Stimulated activated CD4-positive, alpha-beta T cell treated with anti-CD3 and anti-CD28 coated beads, Interleukin-2, amount 100 ng/mL, for 4 hours (primary cell): ENCODE results near the gene CHST12.

ENCODE experiments used
- DNase-seq: peaks from one replicate; pipeline ENCODE4 v3.0.0-alpha.2; 2020; ENCODE audit warnings: low read depth

Gene CHST12

GRCh38 chr7:2481195-2481594, 77.8 kb downstream of the CHST12 start:
- DNase-seq: no peak

DNA sequence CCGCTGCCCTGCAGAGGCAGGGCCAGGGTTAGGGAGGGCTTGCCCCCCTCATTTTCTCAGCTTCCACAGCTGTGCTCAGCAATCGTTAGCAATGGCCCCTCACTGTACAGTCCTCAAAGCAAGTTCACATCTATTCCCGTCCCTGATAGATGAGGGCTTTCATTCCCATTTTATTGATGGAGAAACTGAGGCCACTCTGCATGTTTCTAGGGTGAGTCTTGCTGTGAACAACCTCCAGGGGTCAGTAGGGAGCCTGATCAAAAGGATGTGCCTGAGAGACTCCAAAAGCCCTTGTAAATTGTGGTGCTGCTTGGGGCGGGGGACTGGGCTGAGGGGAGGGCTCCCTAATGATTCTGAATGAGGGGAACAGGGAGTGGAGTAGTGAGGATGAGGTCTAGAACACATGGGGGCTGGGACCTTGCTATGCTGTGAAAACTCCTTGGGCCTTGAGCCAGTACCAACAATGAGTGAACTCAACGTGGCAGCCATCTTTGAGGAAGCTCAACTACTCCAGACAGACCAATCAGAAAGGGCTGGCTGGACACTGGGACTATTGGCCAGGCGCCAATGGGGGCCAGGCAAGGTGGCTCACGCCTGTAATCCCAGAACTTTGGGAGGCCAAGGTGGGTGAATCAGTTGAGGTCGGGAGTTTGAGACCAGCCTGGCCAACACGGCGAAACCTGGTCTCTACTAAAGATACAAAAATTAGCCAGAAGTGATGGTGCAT, 79.5 kb downstream of the CHST12 start:
- no peak for DNase-seq

DNA sequence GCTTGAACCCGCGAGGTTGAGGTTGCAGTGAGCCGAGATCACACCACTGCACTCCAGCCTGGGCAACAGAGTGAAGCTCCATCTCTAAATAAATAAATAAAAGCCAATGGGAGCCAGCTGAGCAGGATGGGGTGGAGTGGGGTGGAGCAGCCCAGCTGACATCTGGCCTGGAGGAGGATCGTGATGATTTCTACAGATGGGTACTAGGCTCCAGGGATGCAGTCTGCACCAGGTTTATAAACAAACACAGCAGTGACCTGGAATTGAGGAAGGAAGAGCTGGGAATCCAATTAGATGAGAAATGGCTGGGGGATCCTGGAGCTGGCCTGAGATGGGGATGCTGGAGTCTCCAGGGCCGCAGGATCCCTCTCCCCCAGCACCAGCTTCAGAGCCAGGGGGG, 80.1 kb downstream of the CHST12 start:
- DNase-seq: no peak

GRCh38 chr7:2484868-2485267, 81.5 kb downstream of the CHST12 start:
- DNase-seq: no peak

GRCh38 chr7:2487586-2488271, 84.3 kb downstream of the CHST12 start:
- no peak for DNase-seq

DNA sequence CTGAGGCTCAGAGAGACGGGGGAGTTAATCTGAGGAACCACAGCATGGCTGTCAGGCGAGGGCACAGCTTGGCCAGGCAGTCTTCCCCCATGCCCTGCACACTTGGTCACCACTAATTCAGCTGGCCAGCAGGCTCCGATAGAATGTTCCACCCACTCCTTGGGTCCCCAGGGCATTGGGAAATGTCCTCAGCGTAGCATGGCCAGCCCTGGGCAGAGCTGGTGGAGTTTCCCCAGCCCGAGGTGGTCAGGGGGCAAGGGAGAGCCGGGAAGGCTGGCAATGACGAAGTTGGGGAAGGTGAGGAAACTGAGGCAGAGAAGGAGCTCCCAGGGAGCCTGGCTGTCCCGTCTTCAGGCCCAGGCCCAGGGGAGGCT, 84.8 kb downstream of the CHST12 start:
- DNase-seq: no peak

- no peak for DNase-seq
Measured at GRCh38 chr7:2488681-2489080, 85.3 kb downstream of the CHST12 start.

GRCh38 chr7:2490181-2490651, 86.8 kb downstream of the CHST12 start:
- no peak for DNase-seq

- DNase-seq: no peak
Measured at GRCh38 chr7:2492038-2492437, 88.6 kb downstream of the CHST12 start.

DNA sequence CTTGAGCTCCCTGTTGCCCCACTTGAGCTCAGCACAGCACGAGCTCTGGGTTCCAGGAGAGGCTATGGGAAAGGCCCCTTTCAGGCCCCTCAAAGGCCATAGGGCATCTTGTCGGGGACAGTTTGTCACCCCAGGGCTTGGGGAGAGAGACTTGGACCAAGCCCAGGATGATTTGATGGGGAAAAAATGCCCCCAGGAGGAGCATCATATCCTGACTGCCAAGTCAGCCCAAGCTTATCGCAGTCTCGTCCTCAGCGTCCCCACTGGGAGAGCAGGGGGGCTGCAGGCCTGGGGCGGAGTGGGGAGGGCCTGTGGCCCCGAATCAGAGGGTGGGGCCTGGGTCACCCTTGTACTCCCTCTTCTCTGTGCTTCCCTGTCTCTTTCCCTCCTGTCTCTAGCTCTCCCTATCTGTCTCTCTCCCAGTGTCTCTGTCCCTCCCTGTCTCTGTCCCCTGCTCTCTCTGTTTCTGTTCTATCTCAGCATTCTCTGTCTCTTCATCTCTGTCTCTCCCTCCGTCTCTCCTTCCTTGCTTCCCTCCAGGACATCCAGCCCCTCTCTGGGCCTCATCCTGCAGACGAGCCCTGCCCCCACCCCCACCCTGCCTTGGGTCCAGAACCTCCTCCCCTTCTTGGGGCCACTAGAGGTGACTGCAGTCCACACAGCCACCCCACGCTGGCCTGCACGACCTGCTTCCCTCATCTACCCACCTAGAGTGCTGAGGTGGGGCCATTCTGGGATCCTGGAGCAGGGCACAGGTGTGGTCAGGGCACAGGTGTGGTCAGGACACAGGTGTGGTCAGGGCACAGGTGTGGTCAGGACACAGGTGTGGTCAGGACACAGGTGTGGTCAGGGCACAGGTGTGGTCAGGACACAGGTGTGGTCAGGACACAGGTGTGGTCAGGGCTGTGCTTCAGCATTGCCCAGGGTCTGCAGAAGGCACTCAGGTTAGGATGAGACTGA, 90.1 kb downstream of the CHST12 start:
- no peak for DNase-seq

DNA sequence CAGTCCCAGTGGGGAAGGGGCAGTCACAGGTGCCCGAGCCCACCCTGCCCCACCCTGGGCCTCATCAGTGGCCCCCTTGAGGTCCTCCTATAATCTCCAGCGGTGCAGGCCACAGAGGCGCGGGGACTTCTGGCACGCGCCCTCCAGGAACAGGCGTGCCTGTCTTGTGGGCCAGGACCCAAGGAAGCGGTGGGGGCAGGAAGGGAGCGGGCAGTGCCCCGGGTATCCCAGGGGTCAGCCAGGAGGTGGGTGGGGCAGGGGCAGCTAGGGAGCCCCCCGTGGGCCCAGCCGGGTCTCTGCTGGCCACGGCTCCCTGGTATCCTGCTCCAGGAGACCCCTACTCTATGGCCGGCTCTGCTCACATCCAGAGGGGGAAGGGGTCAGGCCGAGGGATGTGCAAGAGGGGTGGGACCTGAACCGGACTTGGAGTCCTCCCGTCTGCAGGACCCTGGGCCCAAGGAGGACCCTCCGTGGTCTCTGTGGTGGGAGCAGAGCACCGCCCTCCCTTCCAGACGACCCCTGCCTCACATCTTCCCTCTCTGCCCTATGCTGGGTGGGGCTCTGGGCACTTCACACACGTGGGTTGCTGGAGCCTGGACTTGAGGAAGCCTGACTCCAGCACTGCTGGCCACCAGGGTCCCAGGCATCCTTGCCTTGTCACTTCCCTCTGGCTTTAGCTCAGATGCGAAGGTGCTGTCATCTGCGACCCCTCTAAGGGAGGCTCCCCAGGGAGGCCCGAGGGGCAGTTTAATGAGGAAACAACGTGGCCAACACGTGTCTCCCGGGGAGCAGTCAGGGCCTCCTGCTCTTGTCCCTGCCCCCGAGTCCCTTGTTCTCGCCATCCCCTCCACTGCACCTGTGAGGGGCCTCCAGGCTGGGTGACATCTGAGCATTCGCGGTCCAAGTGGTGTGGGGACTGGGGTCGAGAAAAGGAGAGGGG, 91.0 kb downstream of the CHST12 start:
- no peak for DNase-seq

- no peak for DNase-seq
Measured at GRCh38 chr7:2495418-2496299, 92.2 kb downstream of the CHST12 start.

DNA sequence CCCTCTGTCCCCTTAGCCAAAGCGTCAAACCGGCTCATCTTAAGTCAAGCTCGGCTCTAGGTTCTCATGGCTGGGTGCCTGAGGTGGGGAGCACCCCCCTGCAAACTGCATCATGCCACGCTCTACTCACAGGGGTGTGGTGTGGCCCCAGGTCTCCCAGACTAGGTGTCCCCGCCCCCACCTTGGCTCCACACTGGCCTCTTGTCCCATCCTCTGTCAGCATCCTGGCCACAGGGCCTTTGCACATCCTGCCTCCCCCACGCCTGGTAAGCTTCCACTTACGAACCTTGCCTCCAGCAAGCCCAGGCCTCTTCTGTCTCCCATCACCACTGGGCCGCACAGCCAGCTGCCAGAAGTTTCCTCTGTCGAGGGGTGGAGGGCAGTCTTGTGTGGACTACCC, 93.0 kb downstream of the CHST12 start:
- DNase-seq: no peak

- DNase-seq: no peak
Measured at GRCh38 chr7:2497065-2497464, 93.7 kb downstream of the CHST12 start.

DNA sequence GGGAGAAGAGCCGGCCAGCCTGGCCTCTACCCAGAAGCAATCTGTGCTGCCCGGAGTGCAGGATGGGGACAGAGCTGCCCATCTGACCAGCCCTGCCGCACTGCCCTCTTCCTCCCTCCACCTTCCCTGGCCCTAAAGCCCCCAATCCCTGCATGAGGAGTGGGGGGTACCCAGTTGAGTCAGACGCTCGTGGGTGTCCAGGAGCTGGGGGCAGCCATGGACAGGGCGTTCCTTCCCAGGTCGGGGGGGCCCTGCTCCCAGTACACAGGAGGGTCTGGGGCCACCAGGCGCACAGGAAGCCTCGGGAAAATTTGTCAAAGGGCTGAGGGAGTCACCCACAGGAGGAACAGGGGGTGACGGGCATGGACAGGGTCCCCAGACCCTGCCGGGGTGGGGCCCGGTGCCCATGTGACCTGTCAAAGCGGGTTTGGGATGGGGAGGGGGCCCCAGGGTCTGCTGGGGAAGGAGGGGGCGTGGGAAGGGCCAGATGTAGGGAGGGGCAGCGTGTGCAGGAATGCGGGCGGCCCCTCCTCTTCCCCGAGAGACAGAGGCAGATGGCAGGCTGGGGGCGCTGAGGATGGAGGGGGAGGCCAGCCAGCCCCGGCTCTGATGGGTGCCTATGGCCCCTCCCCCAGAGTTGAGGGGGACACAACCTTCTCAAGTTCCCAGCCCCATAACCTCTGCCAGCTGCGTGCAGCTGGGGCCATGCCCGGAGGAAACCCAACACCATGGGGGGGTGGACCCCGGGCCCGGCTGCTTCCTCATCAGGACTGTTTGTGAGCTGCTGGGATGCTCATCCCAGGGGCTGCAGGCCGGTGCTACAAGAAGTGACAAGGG, 94.3 kb downstream of the CHST12 start:
- no peak for DNase-seq
